GM19468 (cell line): ENCODE measurements around the gene DOCK6.

ENCODE experiments used
- ATAC-seq: cut with Tn5 transposase; IDR thresholded peaks from one replicate; pipeline ENCODE4 v1.9.1; 2021; ENCODE audit warnings: mild to moderate bottlenecking, moderate library complexity, moderate number of reproducible peaks; ENCODE audit not compliant: unreplicated experiment; ENCODE audit errors: extremely low read depth

DOCK6 gene

DNA sequence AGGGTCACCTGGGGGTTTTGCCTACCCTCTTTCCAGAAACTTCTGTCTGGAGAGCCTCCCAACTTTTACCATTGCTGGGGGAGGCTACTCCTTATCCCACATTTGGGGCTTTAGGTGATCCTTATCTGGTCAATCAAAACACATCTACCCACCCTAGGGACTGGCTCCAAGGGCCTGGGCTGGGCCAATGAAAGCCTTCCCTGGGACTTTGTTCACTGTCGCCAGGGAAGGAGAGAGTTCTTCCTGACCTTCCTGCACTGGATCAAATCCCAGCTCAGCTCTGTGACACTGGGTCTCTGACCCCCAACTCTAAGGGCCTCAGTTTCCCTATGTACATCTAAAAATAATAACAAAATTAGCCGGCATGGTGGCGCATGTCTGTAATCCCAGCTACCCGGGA lies 11.1 kb downstream of the DOCK6 start:
- no peak for ATAC-seq

DNA sequence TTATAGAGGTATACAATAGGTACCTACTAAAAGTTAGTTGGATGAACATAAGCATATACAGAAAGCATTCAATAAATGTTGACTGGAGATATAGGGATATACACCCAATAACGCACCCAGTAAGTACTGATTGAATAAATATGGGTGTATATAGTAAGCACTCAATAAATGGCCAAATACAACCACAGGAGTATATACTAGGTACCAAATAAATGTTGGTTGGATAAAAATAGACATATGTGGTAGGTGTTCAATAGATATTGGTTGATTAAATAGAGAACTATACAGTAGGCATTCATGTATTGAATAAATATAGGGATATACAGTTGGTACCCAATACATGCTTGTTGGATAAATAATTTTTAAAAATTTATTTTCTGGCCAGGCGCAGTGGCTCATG lies 13.5 kb downstream of the DOCK6 start:
- ATAC-seq = no peak

DNA sequence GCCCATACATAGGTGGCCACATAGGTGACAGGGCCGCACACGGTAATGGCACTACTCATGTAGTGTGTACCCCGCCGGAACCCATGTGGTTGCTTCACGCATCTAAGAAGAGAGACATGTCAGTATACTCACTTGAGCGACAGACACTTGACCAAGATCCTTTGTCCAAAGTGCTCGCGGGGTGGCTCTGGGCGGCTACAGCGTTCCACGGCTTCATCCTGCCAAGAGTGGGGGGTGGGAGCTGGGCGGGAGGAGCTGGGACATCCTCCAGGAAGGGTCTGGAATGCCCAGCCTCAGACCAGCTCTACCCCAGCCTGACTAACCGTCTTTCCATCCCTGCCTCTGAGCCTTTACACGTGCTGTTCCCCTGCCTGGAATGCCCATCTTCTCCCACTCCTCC lies 14.4 kb downstream of the DOCK6 start:
- ATAC-seq = no peak

DNA sequence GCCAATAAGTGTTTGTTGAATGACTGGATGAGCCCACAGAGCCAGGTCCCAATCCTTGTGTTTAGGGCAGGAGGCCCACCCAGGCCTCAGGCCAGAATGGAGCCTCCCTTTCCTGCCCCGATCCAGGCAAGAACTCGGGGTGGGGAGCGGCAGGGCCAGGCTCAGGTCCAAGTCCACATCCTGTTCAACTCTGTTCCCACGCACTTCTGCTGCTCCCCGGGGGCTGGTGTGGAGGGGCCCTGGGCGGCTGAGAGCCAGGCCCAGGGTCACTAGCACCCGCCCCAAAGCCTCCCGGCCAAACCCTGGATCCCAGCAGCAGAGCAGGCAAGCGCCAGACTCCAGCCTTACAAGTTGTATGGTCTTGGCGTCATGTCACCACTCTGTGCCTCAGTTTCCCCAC lies 14.9 kb downstream of the DOCK6 start:
- ATAC-seq = no peak

DNA sequence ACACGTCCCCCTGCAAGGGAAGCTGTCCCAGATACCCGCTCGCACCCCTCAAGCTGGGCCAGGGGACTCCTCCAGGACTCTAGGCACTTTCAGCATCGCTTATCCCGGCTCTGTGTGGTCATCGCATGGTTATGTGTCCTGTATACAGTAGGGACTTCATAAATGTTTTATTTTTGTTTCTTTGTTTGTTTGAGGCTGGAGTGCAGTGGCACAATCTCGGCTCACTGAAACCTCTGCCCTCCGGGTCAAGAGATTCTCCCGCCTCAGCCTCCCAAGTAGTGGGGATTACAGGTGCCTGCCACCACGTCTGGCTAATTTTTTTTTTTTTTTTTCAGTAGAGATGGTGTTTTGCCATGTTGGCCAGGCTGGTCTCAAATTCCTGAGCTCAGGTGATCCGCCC lies 15.4 kb downstream of the DOCK6 start:
- no peak for ATAC-seq

DNA sequence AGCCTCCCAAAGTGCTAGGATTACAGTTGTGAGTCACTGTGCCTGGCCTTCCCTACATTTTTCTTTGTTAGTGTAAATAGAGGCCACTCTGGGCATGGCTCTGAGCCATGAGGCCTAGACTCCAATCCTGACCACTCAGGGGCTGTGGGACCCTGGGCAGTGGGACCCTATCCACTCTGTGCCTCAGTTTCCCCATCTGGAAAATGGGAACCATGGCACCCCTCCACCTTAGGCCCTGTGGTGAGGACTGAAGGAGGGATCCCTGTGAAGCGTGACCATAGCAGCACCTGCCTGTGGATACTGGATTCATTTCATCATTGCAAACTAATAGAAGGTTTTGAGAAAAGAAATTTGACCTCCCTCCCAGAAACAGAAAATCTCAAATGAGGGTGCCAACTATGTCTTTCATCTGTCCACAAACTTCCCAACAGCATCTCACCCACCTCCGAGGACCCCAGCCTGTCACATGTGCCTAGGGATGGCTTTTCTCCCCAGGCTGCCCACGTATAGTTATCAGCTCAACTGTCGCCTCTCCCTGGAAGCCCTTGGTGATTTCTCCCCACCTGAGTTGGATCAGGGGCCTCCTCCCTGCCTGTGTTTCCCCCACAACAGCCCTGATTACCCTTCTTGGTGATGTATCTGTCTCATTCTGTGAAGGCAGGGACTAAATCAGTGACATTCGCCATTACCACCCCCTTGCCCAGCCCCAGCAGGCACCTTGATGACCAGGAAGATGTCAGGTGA lies 17.3 kb downstream of the DOCK6 start:
- no peak for ATAC-seq

DNA sequence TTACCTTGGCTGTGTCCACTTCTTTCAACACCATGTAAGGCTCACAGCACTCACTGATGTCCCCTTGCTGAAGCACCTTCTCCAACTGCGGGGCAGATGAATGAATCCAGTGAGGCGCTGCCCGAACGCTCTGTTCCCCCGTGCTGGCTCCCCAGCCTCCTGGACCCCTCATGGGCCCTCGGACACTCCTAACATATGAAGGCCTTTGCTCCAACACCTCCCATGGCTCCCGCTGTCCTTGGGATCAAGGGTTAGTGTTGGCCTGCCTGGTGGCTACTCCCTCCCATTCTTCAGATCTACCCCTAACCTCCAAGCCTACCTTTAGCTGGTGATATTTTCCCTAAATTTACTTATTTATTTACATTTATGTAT lies 18.5 kb downstream of the DOCK6 start:
- ATAC-seq = no peak

DNA sequence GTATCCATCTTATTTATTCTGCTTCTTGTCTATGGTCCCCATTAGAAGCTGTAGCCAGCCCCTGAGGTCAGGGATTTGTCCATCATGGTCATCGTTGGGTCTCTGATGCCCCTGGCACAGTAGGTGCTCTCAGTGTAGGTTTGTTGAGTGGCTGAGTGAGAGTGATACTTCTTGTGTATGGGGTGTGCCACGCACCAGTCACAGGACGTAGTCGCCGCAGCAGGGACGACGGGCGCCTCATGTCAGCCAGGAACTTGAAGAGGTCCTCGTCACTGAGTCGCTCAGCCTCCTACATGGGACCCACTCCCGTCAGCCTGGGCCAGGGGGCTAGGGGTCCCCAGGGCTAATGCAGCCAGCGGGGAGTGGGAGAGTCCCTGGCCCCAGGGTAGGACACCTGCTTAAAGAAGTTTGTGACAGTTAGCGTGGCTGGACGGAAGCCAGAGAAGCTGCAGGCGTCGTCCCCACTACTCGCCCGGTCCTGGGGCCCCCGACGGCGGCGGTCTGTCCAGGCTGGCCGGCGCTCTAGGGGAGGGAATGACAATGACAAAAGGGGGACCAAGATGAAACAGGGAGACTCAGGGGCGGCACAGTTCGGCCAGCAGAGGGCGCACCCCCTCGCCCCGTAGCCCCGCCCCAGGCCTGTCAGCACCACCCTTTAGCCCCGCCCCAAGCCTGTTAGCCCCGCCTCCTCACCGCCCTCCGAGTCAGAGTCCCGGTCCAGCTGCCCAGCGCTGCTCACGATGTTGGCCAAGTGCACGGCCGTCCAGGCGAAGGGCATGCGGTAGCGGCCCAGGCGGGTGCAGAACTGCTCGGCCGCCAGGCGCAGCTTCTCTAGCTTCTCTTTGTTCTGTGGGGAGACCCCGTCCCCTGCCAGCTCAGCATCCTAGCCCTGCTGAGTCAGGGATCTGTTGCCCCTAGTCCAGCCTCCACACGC lies 19.2 kb downstream of the DOCK6 start:
- no peak for ATAC-seq

DNA sequence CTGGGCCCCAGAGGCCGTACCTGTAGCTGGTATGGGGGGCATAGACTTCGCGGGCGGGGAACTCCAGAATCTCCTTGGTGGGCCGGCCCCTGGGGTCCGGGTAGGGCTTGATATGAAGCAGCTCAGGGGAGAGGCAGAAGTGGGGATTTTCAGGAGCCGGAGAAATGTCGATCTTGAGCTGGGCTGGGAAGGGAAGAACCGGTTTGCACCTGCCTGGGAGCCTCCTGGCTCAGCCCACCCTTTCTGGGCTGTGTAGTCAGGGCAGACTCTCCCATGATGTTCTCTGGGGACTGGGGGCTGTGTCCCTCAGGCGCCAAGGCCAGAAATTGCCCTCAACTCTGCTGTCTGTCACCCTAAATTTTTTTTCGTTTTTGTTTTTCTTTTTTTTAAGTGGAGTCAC lies 20.3 kb downstream of the DOCK6 start:
- ATAC-seq = no peak

DNA sequence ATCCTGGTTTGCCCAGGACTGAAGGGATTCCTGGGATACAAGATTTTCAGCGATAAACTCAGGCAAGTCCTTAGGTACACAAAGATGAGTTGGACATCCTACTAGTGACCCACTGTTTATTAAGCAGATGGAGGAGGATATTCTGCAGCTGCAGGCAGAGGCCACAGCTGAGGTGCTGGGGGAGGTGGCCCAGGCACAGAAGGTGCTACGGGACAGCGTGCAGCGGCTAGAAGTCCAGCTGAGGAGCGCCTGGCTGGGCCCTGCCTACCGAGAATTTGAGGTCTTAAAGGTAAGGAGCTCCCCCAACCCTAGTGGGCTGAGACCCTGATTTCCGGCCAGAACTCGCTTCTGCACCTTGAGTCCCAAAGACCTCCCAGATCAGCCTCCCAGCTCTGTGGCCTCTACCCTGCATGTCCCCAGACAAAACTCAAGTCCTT lies 22.3 kb downstream of the DOCK6 start:
- ATAC-seq = no peak

DNA sequence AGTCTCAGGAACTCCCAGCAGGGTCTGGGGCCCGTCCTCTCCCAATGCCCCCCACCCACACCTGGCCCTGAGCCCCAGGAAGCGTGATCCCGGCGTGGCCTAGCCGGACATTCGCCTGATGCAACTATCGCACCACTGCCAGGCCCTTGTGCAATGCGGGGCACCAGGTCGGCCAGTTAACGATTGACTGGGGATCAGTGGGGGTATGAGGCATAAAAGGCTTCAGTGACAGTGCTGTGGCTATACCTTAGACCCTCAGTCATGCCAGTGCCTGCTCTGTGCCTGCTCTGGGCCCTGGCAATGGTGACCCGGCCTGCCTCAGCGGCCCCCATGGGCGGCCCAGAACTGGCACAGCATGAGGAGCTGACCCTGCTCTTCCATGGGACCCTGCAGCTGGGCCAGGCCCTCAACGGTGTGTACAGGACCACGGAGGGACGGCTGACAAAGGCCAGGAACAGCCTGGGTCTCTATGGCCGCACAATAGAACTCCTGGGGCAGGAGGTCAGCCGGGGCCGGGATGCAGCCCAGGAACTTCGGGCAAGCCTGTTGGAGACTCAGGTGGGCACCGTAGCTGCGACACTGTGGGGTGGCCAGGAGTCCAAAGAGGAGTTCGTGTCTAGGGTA lies 22.8 kb downstream of the DOCK6 start, which contains the start of gene ANGPTL8:
TSS of gene ANGPTL8 (plus strand) at position 243 of the 624 bp plus-strand sequence. CDS start at position 262, 19 bp downstream.
- no peak for ATAC-seq

DNA sequence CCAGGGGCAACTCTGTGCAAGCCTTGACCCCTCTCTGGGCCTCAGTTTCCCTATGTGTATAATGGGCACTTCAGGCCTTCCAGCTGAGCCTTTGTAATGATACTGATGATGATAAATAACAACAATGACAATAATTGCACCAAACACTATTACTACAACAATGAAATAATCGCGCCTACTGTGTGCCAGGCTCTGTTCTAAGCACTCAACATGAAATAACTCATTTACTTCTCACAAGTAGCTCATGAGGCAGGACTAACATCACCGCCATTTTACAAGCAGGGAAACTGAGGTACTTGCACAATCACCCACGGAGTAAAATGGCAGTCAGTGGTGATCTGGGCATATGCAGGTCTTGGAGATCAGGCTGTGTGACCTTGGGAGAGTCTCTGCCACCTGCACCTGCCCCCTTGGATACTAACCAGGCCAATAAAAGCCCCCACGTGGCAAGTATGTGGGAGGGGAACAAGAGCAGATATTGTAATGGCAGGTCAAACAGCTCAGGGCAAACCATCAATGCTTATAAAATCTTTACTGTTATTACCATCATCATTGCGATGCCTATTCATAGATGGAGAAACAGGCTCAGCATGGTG lies 23.4 kb downstream of the DOCK6 start:
- no peak for ATAC-seq

DNA sequence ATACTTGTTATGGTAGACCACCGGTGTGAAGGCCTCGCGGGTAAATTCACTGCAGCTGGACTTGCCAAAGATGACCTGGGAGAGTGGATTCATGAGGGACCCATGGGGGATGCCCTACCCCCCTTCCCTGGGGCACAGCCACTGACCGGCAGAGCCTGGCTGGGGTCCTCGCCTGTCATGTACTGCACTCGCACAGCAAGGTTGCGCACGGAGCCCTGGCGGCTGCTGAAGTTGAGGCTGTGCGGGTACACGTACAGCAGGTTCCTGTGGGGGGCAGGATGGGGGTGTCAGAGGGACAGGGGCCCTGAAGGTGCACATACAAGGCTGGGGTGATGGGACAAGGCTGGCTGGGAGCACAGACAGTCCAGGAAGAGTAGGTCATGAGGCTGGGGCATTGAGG lies 24.3 kb downstream of the DOCK6 start:
- ATAC-seq = no peak

DNA sequence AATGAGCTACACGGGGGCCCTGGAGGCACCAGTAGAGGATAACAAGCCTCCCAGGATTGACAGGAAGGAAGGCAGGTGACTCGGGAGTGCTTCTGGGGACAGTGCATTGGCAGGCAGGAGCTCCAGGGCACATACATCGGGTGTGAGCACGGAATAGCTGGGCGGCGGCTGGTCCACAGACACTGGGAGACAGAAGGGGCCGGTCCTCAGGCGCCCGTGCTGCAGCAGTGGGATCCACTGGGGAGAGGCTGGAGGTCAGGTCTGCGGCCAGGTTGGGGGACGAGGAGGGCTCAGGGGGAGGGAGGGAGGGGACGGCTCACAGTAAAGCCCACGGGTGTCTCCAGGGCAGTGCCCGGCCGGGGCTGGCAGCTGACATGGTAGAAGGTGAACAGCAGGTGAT lies 25.0 kb downstream of the DOCK6 start:
- ATAC-seq = no peak

DNA sequence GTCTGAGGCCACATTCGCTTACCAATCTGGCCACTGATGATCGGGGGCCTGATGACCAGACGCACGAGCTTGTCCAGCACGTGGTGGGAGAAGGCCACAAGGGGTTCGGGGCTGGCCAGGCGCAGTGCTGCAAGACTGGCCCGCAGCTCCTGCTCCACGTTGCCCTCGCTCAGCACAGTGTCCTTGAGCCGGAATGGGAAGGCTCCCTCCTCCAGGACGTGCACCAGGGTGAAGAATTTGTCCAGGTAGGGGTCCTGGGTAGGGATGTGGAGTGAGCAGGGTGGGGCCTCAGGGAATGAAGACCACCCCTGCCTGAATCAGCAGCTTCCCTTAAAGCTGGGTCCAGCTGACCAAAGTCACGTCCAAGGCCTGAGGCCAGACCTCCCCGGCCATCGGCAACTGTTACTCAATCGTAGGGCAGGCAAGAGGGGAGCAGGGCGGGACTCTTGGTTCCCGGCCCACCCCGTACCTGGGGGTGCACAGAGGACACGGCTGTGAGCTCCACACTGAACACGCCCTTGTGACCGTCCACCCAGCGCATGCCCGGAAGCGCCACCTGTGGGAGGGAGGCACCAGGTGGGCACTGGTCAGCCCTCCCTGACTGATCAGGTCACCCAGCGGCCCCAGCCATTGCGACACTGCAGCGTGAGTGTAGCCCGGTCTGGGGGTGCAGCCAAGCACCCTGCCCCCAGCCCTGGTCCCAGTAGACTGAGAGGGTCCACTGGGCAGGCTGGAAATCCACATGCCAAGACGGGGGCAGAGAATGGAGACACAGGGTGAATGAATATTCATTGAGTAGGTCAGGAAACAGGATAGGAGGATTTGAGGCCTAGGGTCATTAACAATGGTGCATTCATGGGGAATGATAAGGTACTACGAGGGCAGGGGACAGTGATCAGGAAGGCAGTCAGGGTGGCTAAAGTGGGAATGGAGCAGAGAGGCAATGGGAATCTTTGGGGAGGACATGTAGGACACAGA lies 25.7 kb downstream of the DOCK6 start:
- ATAC-seq = no peak

DNA sequence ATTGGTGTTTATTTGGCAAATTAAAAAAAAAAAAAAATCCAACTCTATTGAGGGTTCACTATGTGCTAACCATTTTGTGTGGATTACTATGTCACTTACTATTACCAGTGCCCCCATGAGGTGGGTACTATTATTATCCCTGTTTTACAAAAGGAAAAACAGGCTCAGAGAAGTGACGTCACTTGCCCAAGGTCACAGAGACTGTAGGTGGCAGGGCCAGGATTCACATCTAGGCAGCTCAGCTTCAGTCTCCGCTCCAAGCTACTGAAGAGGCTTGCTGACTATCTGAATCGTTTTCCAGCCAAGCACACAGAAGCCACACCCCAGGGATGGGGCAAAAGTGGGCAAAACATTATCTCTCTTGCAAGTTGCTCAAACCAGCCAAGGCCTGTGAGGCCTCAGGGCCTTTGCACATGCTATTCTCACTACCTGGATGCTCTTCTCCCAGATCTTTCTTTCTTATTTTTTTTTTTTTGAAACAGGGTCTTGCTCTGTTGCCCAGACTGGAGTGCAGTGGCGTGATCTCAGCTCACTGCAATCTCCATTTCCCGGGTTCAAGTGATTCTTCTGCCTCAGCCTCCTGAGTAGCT lies 27.7 kb downstream of the DOCK6 start:
- no peak for ATAC-seq

DNA sequence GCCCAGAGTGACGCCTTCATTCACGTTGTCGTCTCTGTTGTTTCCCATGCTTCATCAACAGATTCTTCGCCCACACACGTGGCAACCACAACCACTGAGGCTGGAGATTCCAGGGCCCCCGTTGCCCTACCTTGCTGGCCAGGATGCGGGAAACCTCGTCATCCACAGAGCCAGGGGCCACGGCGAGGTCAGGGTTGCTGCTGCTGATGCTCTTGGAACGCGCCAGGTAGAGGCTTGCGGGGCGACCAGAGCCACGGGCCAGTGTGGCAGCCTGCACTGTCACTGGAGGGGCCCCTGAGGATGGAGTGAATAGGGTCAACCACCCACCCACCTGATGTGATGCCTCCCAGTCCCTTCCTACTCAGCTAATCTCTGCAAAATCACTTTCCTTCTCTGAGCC lies 29.3 kb downstream of the DOCK6 start:
- no peak for ATAC-seq

DNA sequence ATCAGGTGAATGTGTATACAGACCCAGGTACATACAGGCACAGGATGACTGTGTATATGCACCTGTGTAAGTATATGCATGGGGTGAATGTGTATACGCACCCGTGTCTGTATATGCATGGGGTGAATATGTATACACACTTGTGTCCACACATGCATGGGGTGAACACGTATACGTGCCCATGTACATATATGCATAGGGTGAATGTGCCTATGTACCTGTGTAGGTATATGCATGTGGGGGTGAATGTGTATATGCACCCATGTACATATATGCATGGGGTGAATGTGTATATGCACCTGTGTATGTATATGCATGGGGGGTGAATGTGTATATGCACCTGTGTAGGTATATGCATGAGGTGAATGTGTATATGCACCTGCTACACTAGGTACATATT lies 29.8 kb downstream of the DOCK6 start:
- no peak for ATAC-seq
